GM21447 (cell line): ENCODE measurements around the gene UTF1.

Experiments used
- ATAC-seq: cut with Tn5 transposase; IDR thresholded peaks from one replicate; pipeline ENCODE4 v1.9.1; 2021; ENCODE audit not compliant: unreplicated experiment

UTF1 gene, protein sequence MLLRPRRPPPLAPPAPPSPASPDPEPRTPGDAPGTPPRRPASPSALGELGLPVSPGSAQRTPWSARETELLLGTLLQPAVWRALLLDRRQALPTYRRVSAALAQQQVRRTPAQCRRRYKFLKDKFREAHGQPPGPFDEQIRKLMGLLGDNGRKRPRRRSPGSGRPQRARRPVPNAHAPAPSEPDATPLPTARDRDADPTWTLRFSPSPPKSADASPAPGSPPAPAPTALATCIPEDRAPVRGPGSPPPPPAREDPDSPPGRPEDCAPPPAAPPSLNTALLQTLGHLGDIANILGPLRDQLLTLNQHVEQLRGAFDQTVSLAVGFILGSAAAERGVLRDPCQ

DNA sequence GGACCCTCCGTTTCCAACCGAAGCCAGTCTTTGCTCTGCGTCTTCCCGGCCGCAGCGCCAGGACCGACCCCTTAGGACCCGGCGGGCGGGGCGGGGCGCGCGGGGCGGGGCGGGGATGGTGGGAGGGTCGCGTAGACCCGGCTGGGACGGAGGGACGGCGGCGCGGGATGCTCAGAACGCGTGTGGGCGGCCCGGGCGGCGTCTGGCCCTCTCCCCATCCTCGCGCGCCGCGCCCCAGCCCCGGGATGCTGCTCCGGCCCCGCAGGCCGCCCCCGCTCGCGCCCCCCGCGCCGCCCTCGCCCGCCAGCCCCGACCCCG, at the start of gene UTF1:
Gene UTF1, plus strand, starts transcription at position 174 of the 318 bp plus-strand sequence. Its CDS starts 72 bp downstream, at position 246.
- no peak for ATAC-seq

DNA sequence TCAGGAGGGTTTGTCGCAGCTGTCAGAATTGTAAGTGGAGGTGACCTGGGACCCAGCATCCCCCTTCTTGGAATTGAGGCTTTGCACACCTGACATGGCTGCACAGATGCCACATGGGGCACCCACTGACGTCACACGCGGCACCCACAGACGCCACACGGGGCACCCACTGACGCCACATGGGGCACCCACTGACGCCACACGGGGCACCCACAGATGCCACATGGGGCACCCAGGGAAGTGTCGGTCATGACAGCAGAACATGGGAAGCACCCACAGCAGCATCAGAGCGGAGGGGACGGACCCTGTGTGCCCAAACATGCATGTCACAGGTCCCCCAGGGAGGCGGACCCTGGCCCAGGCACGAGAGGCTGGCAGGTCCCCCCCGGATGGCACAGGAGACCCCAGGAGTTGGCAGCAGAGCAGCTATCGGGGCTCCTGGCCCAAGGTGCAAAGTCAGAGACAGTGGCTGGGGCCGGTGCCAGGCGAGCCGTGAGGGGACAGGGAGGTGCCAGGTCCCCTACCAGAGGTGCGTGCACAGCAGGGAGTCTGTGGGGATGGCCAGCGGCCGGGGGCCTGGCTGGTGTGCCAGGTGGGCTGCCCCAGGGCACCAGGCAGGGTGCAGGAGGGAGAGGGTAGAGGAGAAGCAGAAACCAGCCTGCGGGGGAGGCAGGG, 48.9 kb upstream of the UTF1 start:
- no peak for ATAC-seq

DNA sequence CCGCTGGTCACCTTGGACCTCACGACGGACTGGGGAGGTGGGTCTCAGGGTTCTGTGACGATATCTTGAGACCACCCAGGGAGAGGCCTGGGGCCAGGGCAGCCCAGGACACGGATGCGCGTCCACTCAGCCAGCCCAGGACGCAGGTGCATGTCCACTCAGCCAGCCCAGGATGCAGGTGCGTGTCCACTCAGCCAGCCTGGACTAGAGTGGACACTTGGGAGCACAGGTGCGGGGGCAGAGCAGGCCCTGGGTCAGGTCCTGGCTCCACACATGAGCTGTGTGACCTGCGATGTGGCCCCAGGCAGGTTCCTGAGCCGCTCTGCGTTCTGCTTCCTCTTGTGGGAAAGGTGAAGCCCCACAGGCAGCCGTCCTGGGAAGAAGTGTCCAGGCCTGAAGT, 47.8 kb upstream of the UTF1 start:
- no peak for ATAC-seq

DNA sequence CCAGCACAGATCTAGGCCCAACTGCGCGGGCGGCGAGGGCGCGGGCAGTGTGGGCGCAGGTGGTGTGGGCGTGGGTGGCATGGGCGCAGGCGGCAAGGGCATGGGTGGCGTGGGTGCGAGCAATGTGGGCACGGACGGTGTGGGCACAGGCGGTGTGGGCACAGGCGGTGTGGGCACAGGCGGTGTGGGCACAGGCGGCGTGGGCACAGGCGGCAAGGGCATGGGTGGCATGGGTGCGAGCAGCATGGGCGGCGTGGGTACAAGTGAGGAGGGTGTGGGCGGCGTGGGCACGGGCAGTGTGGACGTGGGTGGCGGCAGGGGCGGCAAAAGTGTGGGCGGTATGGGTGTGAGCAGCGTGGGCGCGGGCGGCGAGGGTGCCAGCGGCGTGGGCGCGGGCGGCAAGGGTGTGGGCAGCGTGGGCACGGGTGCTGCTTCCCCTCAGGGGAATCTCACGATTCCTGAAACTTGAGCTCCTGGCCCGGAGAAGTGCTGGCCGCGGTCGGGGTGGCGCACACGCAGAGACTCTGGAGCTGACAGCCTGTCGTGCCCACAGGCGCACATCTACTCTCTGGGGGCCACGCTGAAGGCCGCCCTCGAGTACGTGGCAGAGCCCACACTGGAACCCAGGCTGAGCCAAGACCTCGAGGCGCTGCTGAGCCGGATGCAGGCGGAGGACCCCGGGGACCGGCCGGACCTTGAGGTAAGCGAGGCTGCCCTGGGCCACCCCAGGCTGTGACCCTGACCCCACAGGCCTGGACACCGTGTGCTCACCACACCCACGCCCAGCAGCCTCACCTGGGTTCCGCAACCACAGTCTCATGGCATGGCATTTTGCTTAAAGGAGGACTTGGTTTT, 47.0 kb upstream of the UTF1 start:
- ATAC-seq, result no peak

DNA sequence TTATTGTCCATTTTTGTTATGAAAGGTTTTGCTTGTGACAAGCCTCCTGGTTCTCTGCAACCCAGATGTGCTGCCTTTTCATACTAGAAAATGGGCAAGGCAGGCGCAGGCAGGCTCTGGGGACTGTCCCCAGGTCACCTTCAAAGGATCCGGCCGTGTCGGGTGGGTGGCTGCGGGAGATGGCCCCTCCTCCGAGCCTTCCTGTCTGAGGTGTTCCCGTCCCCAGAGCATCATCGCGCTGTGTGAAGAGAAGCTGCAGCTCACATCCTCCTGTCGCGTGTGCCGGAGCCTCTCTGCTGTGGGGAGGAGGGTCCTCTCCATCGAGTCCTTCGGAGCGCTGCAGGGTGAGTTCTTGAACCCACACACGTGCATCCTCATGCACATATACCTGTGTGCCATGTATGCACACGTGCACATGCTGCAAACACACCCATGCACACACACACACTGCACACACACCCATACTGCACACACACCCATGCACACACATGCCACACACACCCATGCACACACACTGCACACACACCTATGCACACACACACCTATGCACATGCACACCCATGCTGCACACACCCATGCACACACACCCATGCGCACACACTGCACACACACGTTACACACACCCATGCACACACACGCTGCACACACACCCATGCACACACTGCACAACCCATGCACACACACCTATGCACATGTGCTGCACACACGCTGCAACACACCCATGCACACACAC, 46.2 kb upstream of the UTF1 start:
- ATAC-seq, result no peak

DNA sequence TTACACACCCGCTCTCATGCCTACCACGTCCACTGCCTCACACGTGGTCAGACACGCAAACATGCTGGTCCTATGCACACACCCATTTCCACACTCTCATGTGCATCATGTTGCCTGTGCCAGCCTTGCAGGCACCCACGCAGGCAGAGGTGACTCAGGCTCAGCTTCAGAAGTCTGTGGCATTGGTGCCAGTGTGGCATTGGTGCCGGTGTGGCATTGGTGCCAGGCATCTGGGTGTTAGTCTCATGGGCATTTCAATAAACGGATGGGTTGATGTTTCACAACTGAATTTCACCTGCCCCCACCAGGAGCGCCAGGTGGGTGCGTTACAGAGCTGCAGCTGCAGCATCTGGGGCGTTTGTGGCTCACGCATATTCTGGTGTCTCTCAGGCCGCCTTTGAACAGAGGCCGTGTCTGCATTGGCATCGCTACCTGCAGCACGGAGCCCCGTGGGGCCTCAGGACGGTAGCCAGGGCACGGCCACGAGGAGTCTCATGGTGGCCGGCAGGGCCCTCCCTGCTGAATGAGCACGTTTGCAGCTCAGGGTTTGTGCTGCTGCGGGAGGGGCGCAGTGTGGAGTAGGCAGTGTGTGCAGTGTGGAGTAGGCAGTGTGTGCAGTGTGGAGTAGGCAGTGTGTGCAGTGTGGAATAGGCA, 45.3 kb upstream of the UTF1 start:
- no peak for ATAC-seq

DNA sequence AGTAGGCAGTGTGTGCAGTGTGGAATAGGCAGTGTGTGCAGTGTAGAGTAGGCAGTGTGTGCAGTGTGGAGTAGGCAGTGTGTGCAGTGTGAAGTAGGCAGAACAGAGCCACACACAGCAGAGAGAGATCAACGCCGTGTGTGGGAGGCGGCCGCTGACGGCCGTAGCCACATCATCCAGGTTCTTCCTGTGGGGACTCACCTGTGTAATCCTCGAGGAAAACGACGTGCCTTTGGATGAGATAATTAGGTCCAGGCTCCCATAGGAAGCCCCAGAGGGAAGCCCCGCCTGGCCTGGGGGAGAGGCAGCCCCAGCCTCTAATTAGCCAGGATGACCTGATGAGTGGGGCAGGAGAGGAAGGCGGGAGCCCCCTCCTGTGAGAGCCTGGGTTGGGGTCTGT, 44.6 kb upstream of the UTF1 start:
- ATAC-seq, result no peak

DNA sequence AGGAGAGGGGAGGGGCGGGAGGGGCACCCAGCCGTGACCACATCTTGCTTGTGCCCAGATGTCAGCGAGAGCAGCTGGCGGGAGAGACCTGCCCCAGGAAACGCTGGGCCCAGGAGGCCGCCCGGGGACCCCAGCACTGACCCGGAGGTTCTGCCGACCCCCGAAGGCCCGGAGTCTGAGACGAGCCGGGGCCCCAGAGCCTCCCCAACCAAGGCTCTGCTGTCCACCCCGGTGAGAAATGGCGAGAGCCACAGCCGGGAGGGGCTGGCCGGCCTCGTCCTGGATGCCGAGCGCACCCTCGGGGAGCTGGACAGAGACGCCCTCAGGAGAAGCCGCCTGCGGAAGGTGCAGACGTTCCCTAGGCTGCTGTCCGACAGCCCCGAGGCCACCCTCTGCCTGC, 44.1 kb upstream of the UTF1 start:
- no peak for ATAC-seq

DNA sequence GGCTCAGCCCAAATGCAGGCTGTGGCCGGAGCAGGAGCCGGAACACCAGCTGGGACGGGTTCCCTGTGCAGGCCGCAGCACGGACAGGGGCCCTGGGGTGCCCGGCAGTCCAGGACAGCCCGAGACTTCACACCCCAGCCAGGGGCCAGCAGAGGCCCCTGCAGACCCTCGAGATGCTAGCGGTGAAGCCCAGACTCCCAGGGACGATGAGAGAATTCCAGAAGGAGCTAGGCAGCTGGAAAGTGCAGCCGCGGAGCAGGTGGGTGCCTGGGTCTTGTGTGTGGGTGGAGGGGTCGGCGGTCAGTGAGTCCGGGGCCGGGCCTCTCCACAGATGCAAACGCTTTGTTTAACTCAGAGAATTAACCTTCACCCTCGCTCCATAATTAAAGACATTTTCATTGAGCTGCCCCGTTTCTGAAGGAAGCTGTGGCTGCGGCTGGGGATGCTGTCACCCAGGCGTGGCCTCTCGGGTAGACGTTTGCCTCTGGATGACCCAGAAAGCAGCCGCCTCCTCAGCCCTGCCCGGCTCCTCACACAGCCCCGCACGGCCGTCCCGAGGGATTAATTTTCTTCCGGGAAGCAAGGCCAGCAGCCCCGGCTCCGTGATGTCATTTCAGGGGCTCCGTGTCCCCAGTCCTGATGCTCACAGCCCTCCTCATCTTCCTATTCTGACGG, 43.5 kb upstream of the UTF1 start:
- ATAC-seq, result no peak

DNA sequence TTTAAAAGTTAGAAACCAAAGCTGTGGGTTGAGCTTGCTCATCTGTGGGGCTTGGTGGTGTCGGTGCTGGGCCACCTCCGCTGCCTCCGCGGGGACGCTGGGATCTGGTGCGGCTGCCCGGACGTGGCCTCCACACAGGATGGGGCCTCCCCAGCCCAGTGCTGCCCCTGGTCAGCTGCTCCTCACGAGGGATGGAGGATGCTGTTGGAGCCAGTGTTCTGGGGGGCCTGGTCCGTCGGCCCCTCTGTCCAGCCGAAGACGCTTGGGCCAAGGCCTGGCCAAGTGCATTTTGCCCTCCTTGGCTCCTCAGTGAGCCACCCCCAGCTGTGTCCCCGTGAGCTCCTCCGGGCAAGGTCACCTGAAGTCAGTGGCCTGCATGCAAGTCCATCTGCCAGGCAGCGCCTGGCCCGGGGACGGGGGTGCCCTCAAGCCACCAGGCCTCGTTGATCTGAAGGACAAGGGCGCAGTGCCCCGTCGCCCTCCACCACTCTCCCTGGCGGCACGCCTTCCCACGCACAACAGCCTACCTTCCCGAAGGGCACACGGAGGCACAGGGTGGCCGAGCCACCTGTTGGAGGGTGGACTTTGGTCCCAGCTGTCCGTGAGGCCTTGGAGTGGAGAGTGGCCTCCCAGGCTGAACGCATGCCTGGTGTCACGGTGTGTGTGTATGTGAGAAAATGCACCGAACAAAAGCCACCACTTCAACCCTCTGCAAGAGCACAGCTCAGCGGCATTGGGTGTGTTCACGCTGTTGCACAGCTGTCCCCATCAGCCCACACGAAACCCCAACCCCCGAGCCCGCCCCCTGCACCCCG, 42.7 kb upstream of the UTF1 start:
- no peak for ATAC-seq

DNA sequence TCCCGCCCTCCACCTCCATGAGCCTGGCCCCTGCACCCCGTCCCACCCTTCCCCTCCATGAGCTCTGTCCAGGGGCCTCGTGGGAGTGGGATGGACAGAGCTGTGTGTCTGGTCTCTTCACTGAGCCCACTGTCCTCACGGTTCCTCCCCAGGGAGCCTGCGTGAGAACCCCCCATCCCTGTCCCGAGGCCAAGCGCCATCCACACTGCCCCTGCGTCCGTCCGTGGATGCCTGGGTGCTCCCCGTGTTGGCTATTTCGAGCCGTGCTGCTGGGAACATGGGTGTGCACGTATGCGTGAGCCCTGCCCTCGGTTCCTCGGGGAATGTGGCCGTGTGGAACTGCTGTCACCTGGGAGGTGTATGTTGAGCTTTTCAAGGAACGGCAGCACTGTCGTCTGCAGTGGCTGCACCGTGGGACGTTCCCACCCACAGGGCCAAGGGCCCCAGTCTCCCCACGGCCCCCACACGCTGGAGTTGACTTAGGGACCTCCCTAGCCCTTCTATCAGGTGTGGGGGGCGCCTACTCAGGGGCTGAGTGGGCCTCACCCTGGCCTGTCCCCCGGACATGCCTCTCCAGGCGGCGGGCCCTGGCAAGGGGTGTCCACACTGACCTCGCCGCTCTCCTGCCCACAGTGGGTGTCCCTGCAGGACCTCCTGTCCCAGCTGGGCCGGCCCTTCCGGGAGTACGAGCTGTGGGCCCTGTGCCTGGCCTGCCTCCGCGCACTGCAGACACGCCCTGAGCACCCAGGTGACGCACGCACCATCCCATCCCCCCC, 41.9 kb upstream of the UTF1 start:
- no peak for ATAC-seq

DNA sequence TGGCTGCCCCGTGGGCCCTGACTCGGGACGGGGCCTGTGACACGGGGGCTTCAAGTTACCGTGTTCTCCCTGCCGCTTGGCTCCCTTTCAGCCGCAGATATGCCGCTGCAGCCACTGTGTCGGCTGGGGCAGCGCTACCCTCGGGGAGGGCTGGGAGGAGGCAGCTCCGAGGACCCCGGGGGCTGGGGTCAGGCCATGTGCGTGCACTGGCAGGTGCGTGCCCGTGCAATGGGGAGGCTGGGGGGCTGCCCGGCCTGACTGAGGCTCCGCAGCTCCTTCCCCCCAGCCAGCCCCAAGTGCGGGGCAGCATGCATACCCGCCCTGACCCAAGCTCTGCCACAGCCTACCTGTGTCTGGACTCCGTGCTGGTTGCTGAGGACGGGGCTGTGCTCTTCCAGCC, 40.8 kb upstream of the UTF1 start:
- ATAC-seq, result no peak

DNA sequence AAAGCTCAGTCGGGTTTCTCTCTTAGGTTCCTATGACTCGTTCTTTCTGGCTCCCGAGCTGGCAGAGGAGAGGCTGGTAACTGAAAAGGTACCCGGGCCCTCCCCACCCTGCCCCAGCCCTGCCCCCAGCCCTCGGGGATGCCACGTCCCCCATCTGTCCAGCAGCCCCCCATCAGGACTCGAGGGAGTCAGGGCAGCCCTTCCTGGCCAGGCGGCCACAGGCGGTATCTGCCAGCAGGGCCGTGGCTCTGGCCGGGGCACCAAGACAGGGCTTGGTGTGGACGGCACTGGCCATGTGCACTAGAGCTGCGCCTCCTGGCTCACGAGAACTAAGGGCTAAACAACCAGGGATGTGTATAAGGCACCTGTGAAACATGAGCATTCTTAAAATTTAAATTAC, 40.3 kb upstream of the UTF1 start:
- ATAC-seq, result no peak

DNA sequence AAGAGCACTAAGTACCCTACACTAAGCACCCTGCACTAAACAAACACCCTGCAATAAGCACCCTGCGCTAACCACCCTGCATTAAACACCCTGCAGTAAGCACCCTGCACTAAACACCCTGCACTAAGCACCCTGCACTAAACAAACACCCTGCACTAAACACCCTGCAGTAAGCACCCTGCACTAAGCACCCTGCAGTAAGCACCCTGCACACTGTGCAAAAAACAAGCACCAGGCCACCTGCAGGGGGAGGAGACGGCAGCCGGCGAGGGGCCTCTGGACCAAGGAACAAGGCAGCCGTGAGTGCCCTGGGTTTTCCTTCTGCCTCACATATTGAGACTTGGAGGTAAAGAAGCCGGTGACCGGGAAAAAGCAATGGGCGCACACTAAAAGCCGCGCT, 39.8 kb upstream of the UTF1 start:
- ATAC-seq, result no peak

DNA sequence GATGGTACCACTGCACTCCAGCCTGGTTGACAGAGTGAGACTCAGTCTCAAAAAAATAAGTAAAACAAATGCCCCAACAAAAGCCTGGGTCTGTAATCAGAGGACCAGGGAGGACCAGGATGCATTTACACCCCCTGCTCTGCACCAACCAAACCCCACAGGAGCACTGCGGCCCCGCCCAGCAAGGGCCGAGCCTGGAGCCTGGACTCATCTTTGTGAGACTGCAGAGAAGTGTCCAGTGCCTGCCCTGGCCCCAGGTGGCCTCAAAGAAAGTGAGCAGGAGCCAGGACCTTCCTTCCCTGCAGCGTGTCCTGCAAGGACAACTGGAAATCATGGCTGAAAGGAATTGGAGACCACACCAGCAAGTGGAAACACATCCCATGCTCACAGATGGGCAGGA, 38.4 kb upstream of the UTF1 start:
- no peak for ATAC-seq

DNA sequence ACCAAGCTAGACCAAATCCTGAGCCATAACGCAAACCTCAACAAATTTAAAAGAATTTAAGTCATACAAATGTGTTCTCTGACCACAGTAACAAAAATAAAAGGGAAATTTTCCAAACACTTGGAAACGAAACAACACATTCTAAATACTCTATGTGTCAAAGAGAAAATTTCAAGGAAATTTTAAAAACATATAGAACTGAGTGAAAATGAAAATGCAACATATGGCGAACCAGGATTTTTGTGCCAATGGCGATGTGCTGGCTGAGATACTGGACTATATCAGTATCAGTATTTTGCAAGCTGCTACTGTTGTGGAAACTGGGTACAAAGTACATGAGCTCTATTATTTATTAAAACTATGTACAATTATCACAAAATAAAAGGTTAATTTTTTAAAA, 35.9 kb upstream of the UTF1 start:
- ATAC-seq, result no peak

DNA sequence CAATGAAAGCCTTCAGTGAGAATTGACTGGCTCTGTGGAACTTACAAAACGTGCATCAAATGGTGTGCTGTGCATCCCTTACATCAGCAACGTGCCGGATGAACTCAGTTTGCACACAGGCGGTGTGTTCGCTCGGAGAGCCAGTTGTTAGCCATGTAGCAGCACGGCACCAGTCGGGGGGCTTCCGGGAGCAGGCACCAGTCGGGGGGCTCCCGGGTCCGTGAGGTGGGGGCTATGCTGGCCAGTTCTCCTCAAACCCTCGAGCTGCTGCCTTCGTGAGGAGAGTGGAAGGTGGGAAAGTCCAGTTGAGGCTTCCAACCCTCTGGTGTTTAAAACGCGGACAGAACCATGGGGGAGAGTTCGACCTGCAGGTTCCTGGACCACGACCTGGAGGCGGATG, 34.9 kb upstream of the UTF1 start:
- ATAC-seq, result no peak

DNA sequence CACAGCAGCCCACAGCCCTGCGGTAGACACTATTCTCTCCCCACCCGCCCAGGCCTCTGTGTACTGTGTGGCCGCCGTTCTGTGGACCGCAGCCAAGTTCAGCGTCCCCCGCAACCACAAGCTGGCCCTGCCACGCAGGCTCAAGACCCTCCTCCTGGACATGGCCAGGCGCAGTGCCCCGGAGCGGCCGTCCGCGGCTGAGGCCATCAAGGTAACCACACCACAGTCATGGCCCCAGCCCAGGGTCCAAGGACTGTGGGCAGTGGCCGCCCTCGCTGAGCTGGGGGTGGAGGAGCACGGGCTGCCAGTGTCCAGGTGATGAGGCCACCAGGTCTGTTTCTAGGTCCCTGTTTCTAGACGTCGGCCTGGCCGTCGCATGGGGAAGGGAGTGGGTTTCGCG, 34.4 kb upstream of the UTF1 start:
- ATAC-seq, result no peak
